ENCODE measurements around the gene PRKCA. TPM values are rescaled to one million over a fixed set of nuclear protein-coding genes. Genes with fewer than 3 reads are reported as not detected.

Gene PRKCA
- total and polyA plus RNA-seq, 2 donors from 2014 or later, result 8.0 to 50.8 TPM

GRCh38 chr17:66480243-66480642 is 177.8 kb downstream of the PRKCA start:
- no peak for FAIRE-seq
- H3K36me3 ChIP-seq (ENCODE audit: control insufficient read depth in 2 of 3, insufficient read depth in 3 of 3, low read length in 3 of 3), result no peaks in the 10 kb centered on the region
- no peak for TF ChIP-seq CTCF (IDR thresholded peaks at IDR 0.05; ENCODE audit: borderline replicate concordance, extremely low read depth, insufficient read depth)

DNA sequence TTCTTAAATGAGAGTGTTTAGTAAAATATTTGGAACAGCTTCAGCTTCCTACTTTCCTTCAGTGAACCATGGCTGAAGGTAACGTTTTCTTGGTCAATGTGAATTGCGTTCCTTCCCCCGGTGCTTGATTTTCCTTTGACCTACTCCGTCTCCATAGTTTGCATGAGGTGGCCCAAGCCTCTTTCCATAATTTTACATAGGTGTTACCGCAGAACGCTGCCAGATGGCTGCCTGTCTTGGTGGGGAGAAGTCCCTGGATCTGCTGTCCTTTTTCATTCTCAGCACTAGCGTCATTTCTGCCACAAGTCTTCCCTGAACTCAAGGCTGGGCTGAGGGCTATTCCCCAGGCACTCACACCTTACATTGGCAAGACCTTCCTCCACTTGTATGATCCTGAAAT is 178.4 kb downstream of the PRKCA start:
- no peak overlapping the region for H3K27ac ChIP-seq (ENCODE audit: low read depth in 2 of 2, low read length in 2 of 2)
- H3K4me3 ChIP-seq (ENCODE audit: low read length in 3 of 3), result no peak overlapping the region
- intact Hi-C loops (cut with DNase I), result no loop called here
- no peaks in the 10 kb centered on the region for H3K36me3 ChIP-seq (ENCODE audit: control insufficient read depth in 2 of 3, insufficient read depth in 3 of 3, low read length in 3 of 3)
- H3K9me3 ChIP-seq (ENCODE audit: control insufficient read depth in 2 of 3, insufficient read depth in 1 of 3, low read length in 3 of 3), result no peaks in the 10 kb centered on the region
- FAIRE-seq (no peak), DNase-seq (no peak)
- H3K27me3 ChIP-seq (ENCODE audit: control insufficient read depth, insufficient read depth, low read length), result no peaks in the 10 kb centered on the region
- H3K9ac ChIP-seq (ENCODE audit: low read length in 3 of 3), result no peak overlapping the region
- H3K4me1 ChIP-seq (ENCODE audit: control insufficient read depth in 2 of 3, insufficient read depth in 2 of 3, low read depth in 1 of 3, low read length in 3 of 3), result peaks cover 0 to 4% (median 3%) of the 10 kb centered on the region in 3 donors
- TF ChIP-seq CTCF (IDR thresholded peaks at IDR 0.05; ENCODE audit: borderline replicate concordance, extremely low read depth, insufficient read depth), result no peak

More at GRCh38 chr17:66480243-66480642, 177.8 kb downstream of the PRKCA start:
- H3K9ac ChIP-seq (ENCODE audit: low read length in 3 of 3), result no peak overlapping the region
- H3K27me3 ChIP-seq (ENCODE audit: control insufficient read depth, insufficient read depth, low read length), result no peaks in the 10 kb centered on the region
- H3K9me3 ChIP-seq (ENCODE audit: control insufficient read depth in 2 of 3, insufficient read depth in 1 of 3, low read length in 3 of 3), result no peaks in the 10 kb centered on the region
- H3K4me3 ChIP-seq (ENCODE audit: low read length in 3 of 3), result no peak overlapping the region
- H3K4me1 ChIP-seq (ENCODE audit: control insufficient read depth in 2 of 3, insufficient read depth in 2 of 3, low read depth in 1 of 3, low read length in 3 of 3), result peaks cover 0 to 4% (median 3%) of the 10 kb centered on the region in 3 donors
- no peak overlapping the region for H3K27ac ChIP-seq (ENCODE audit: low read depth in 2 of 2, low read length in 2 of 2)
- intact Hi-C loops (cut with DNase I), result no loop called here
- DNase-seq, result no peak

- TF ChIP-seq CTCF (IDR thresholded peaks at IDR 0.05; ENCODE audit: borderline replicate concordance, extremely low read depth, insufficient read depth), result no peak
Measured at GRCh38 chr17:66481271-66481670, 178.9 kb downstream of the PRKCA start.

DNA sequence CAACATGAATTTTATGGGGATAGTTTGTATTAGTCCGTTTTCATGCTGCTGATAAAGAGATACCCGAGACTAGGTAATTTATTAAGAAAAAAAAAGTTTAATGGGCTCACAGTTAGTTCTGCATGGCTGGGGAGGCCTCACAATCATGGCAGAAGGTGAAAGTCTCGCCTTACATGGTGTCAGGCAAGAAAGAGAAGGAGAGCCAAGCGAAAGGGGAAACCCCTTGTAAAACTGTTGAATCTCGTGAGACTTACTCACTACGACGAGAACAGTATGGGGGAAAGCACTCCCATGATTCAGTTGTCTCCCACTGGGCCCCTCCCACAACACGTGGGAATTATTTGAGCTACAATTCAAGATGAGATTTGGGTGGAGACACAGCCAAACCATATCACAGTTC is 181.5 kb downstream of the PRKCA start:
- H3K4me3 ChIP-seq (ENCODE audit: low read length in 3 of 3), result no peak overlapping the region
- DNase-seq, result peak in 2 of 5 donors; percentile 65 to 68
- no peaks in the 10 kb centered on the region for H3K36me3 ChIP-seq (ENCODE audit: control insufficient read depth in 2 of 3, insufficient read depth in 3 of 3, low read length in 3 of 3)
- H3K27ac ChIP-seq (ENCODE audit: low read depth in 2 of 2, low read length in 2 of 2), result peak overlapping the region in 1 of 2 donors; percentile 51
- FAIRE-seq, result no peak
- no peaks in the 10 kb centered on the region for H3K9me3 ChIP-seq (ENCODE audit: control insufficient read depth in 2 of 3, insufficient read depth in 1 of 3, low read length in 3 of 3)
- no peak overlapping the region for H3K9ac ChIP-seq (ENCODE audit: low read length in 3 of 3)
- TF ChIP-seq CTCF (IDR thresholded peaks at IDR 0.05; ENCODE audit: borderline replicate concordance, extremely low read depth, insufficient read depth), result no peak
- intact Hi-C loops (cut with DNase I), result no loop called here
- no peaks in the 10 kb centered on the region for H3K27me3 ChIP-seq (ENCODE audit: control insufficient read depth, insufficient read depth, low read length)
- peaks cover 0 to 12% (median 2%) of the 10 kb centered on the region in 3 donors for H3K4me1 ChIP-seq (ENCODE audit: control insufficient read depth in 2 of 3, insufficient read depth in 2 of 3, low read depth in 1 of 3, low read length in 3 of 3)

More at GRCh38 chr17:66481271-66481670, 178.9 kb downstream of the PRKCA start:
- no peak for DNase-seq
- H3K27me3 ChIP-seq (ENCODE audit: control insufficient read depth, insufficient read depth, low read length), result no peaks in the 10 kb centered on the region
- no peak overlapping the region for H3K4me3 ChIP-seq (ENCODE audit: low read length in 3 of 3)
- FAIRE-seq, result no peak
- no peak overlapping the region for H3K27ac ChIP-seq (ENCODE audit: low read depth in 2 of 2, low read length in 2 of 2)
- H3K4me1 ChIP-seq (ENCODE audit: control insufficient read depth in 2 of 3, insufficient read depth in 2 of 3, low read depth in 1 of 3, low read length in 3 of 3), result peaks cover 0 to 3% (median 2%) of the 10 kb centered on the region in 3 donors
- no peak overlapping the region for H3K9ac ChIP-seq (ENCODE audit: low read length in 3 of 3)
- H3K9me3 ChIP-seq (ENCODE audit: control insufficient read depth in 2 of 3, insufficient read depth in 1 of 3, low read length in 3 of 3), result no peaks in the 10 kb centered on the region
- H3K36me3 ChIP-seq (ENCODE audit: control insufficient read depth in 2 of 3, insufficient read depth in 3 of 3, low read length in 3 of 3), result no peaks in the 10 kb centered on the region
- intact Hi-C loops (cut with DNase I), result no loop called here
